ENCODE data around the gene ADGRF1. TPM values are rescaled to one million over a fixed set of nuclear protein-coding genes. Genes with fewer than 3 reads are reported as not detected.
"Not testable (repeated sequence)": the region's sequence is repeated elsewhere in the genome, so short reads cannot be mapped to it uniquely, and the experiment has no call there.

ADGRF1 gene
- total RNA-seq, 1 experiment from 2014 or later, result 104 TPM

GRCh38 chr6:46993846-46994245 is 48.3 kb downstream of the ADGRF1 start:
- Histone ChIP-seq H4K20me1 (ENCODE audit: low read length) (no peaks in the 10 kb centered on the region), H3K4me2 (ENCODE audit: low read length) (peak overlapping the region; percentile 30), H2AFZ (ENCODE audit: low read length) (no peak overlapping the region), H3K9me3 (ENCODE audit: low read length) (no peaks in the 10 kb centered on the region), H3K4me3 (ENCODE audit: low read length) (no peak overlapping the region), H3K9ac (ENCODE audit: low read length) (peak overlapping the region; percentile 45; the same call in 1 of the 2 replicates), H3K27ac (ENCODE audit: low read length) (peak overlapping the region; percentile 84), H3F3A (ENCODE audit: low read length, unreplicated experiment) (peaks cover 9% of the 10 kb centered on the region), H3K9me2 (replicated peaks; ENCODE audit: low read length) (no peaks in the 10 kb centered on the region), H3K4me1 (ENCODE audit: insufficient read depth, low read length) (peaks cover 73% of the 10 kb centered on the region), H3K36me3 (ENCODE audit: low read depth, low read length) (no peaks in the 10 kb centered on the region), H3K79me2 (ENCODE audit: low read length) (no peaks in the 10 kb centered on the region), H3K27me3 (ENCODE audit: low read length) (no peaks in the 10 kb centered on the region)
- CTCF ChIA-PET, result interaction anchor here (0.6 kb wide), 1 partner anchor 740 kb away, joined by 3 read pairs; no protein-coding TSS in a partner anchor
- no TSS peak for BruUV-seq (replicated peaks)
- TF ChIP-seq CTCF (conservative IDR thresholded peaks at IDR 0.05; ENCODE audit: low read depth, low read length) (no peak), EZH2phosphoT487 (IDR thresholded peaks at IDR 0.05; ENCODE audit: borderline replicate concordance, low read length) (no peak), EZH2 (IDR thresholded peaks at IDR 0.05; ENCODE audit: low read length, unreplicated experiment) (no peak)
- ATAC-seq, result peak; percentile 76
- DNase-seq, result peak; percentile 98
- POLR2A ChIA-PET (ENCODE audit: unreplicated experiment), result interaction anchor here (0.6 kb wide), 3 partner anchors 19 to 51 kb away, joined by 3 to 7 read pairs (median 7); no protein-coding TSS in a partner anchor
- intact Hi-C loops (cut with micrococcal nuclease), result loop anchor here (1.0 to 10.0 kb wide), 7 partner anchors 11 to 413 kb away; partner anchors contain the start of gene TNFRSF21

- CTCF ChIA-PET; H3K9me2 ChIP-seq (replicated peaks; ENCODE audit: low read length); H3K9me3 ChIP-seq (ENCODE audit: low read length); H3K79me2 ChIP-seq (ENCODE audit: low read length); H4K20me1 ChIP-seq (ENCODE audit: low read length); BruUV-seq (replicated peaks); POLR2A ChIA-PET (ENCODE audit: unreplicated experiment); H3K4me3 ChIP-seq (ENCODE audit: low read length); H3K27me3 ChIP-seq (ENCODE audit: low read length); H3F3A ChIP-seq (ENCODE audit: low read length, unreplicated experiment); ATAC-seq; H3K9ac ChIP-seq (ENCODE audit: low read length); H2AFZ ChIP-seq (ENCODE audit: low read length); H3K36me3 ChIP-seq (ENCODE audit: low read depth, low read length); H3K4me2 ChIP-seq (ENCODE audit: low read length): not testable (repeated sequence)
- peak; percentile 62 for DNase-seq
- peak overlapping the region; percentile 84 for H3K27ac ChIP-seq (ENCODE audit: low read length)
- intact Hi-C loops (cut with micrococcal nuclease), result loop anchor here (5.0 to 10.0 kb wide), 4 partner anchors 275 to 415 kb away; partner anchors contain the start of gene TNFRSF21
- peaks cover 65% of the 10 kb centered on the region for H3K4me1 ChIP-seq (ENCODE audit: insufficient read depth, low read length)
Measured at GRCh38 chr6:46992391-46992790, 49.7 kb downstream of the ADGRF1 start.

GRCh38 chr6:46990818-46991510 is 51.2 kb downstream of the ADGRF1 start:
- H3K27me3 ChIP-seq (ENCODE audit: low read length); H3K4me3 ChIP-seq (ENCODE audit: low read length); BruUV-seq (replicated peaks); H3K36me3 ChIP-seq (ENCODE audit: low read depth, low read length); H3K9me3 ChIP-seq (ENCODE audit: low read length); H3K79me2 ChIP-seq (ENCODE audit: low read length); H4K20me1 ChIP-seq (ENCODE audit: low read length); H3F3A ChIP-seq (ENCODE audit: low read length, unreplicated experiment); H3K9me2 ChIP-seq (replicated peaks; ENCODE audit: low read length): not testable (repeated sequence)
- peak overlapping the region; percentile 30 for H3K9ac ChIP-seq (ENCODE audit: low read length)
- H2AFZ ChIP-seq (ENCODE audit: low read length), result peak overlapping the region; percentile 48
- peaks cover 69% of the 10 kb centered on the region for H3K4me1 ChIP-seq (ENCODE audit: insufficient read depth, low read length)
- ATAC-seq, result peak; percentile 21
- ChIA-PET CTCF (interaction anchor here (0.6 to 2.2 kb wide), 6 partner anchors 9 to 578 kb away, joined by 3 to 16 read pairs (median 4); partner anchors contain the start of gene ADGRF1), POLR2A (ENCODE audit: unreplicated experiment) (interaction anchor here (0.6 to 1.2 kb wide), 4 partner anchors 44 to 211 kb away, joined by 3 to 5 read pairs (median 4); no protein-coding TSS in a partner anchor)
- peak; percentile 82 for TF ChIP-seq CTCF (conservative IDR thresholded peaks at IDR 0.05; ENCODE audit: low read depth, low read length)
- peak overlapping the region; percentile 67 for H3K27ac ChIP-seq (ENCODE audit: low read length)
- H3K4me2 ChIP-seq (ENCODE audit: low read length), result peak overlapping the region; percentile 58
- intact Hi-C loops (cut with micrococcal nuclease), result loop anchor here (1.0 to 10.0 kb wide), 12 partner anchors 56 to 572 kb away; partner anchors contain the start of genes CYP39A1, SLC25A27 and TNFRSF21
- DNase-seq, result peak; percentile 82

Measured in PC-3 (cell line).